Endodermal cell (in vitro differentiated cells): ENCODE data around the gene ZNF622. TPM values are rescaled to one million over a fixed set of nuclear protein-coding genes. Genes with fewer than 3 reads are reported as not detected.

Experiments used
- DNase-seq: peaks from one replicate; pipeline ENCODE4 v3.0.0-alpha.2; 2017
- H3K27ac ChIP-seq: 2 replicates; pipeline ENCODE4 v1.5.1; 2013; ENCODE audit warnings: mild to moderate bottlenecking, low read depth, low read length, moderate library complexity
- H3K27me3 ChIP-seq: 2 replicates; pipeline ENCODE4 v1.6.1; 2013; ENCODE audit warnings: mild to moderate bottlenecking, low read length, moderate library complexity; ENCODE audit not compliant: insufficient read depth, control insufficient read depth, poor library complexity, severe bottlenecking
- H3K36me3 ChIP-seq: 2 replicates; pipeline ENCODE4 v1.7.0; 2013; ENCODE audit warnings: mild to moderate bottlenecking, low read length, moderate library complexity; ENCODE audit not compliant: control insufficient read depth, insufficient read depth
- H3K4me1 ChIP-seq: one replicate; pipeline ENCODE4 v1.7.0; 2013; ENCODE audit warnings: low read length; ENCODE audit not compliant: control insufficient read depth, insufficient read depth
- H3K4me3 ChIP-seq: 2 replicates; pipeline ENCODE4 v1.5.1; 2013; ENCODE audit warnings: mild to moderate bottlenecking, low read length, moderate library complexity
- H3K9ac ChIP-seq: 2 replicates; pipeline ENCODE4 v1.6.1; 2013; ENCODE audit warnings: mild to moderate bottlenecking, low read length, moderate library complexity; ENCODE audit not compliant: poor library complexity, severe bottlenecking; ENCODE audit errors: extremely low read depth
- H3K9me3 ChIP-seq: 2 replicates; pipeline ENCODE4 v1.6.1; 2013; ENCODE audit warnings: mild to moderate bottlenecking, low read length, moderate library complexity; ENCODE audit not compliant: control insufficient read depth
- H3K27ac Mint-ChIP-seq: 2 replicates; pipeline ENCODE4 v1.8.0; 2020; ENCODE audit warnings: mixed read lengths
- H3K27me3 Mint-ChIP-seq: 2 replicates; pipeline ENCODE4 v1.8.0; 2021; ENCODE audit warnings: mild to moderate bottlenecking, mixed read lengths; ENCODE audit not compliant: insufficient read depth
- H3K36me3 Mint-ChIP-seq: 2 replicates; pipeline ENCODE4 v1.8.0; 2020; ENCODE audit warnings: low read depth, mixed read lengths
- H3K4me1 Mint-ChIP-seq: 2 replicates; pipeline ENCODE4 v1.8.0; 2020; ENCODE audit warnings: mixed read lengths
- H3K4me3 Mint-ChIP-seq: 2 replicates; pipeline ENCODE4 v1.8.0; 2020; ENCODE audit warnings: mild to moderate bottlenecking, moderate library complexity, mixed read lengths
- H3K9me3 Mint-ChIP-seq: 2 replicates; pipeline ENCODE4 v1.8.0; 2020; ENCODE audit warnings: mild to moderate bottlenecking, mixed read lengths
- WGBS, 2 experiments: methylation state at CpG; one replicate each; pipeline versions ENCODE4 v1.1.5 to v1.1.7; 2013; ENCODE audit warnings: missing lambda C conversion rate in 2 of 2, mixed read lengths in 1 of 2; ENCODE audit not compliant: insufficient coverage in 1 of 2, insufficient read length in 1 of 2; 5-methylcytosine and 5-hydroxymethylcytosine counted together
- total RNA-seq, 2 donors: library from RNA; stranded (reverse); fragmentation: NEBNext Ultra II Directional in 1 of 2; extraction: Animal tissue kit (Norgen Biotek cat#: 25700) in 1 of 2; gene quantifications; 2 replicates in 1 of 2; 3 replicates in 1 of 2; pipeline ENCODE4 v1.2.1, GENCODE V29; 2021
- TF ChIP-seq, protein P1 (sequence below): fragments of 200-600 bp; sonication (generic); conservative IDR thresholded peaks from 2 replicates; pipeline ENCODE4 v1.5.0; 2021; ENCODE audit warnings: antibody characterized with exemption, mild to moderate bottlenecking

Gene ZNF622
- total RNA-seq, 2 donors from 2014 or later = 27.3 to 28.6 TPM

GRCh38 chr5:16459451-16459850 lies 6.1 kb downstream of the ZNF622 start:
- no peaks in the 10 kb centered on the region for H3K27me3 ChIP-seq
- peaks cover 92% of the 10 kb centered on the region for H3K36me3 ChIP-seq
- no peak for DNase-seq
- no peaks in the 10 kb centered on the region for H3K27me3 Mint-ChIP-seq
- H3K27ac Mint-ChIP-seq = no peak overlapping the region
- peaks cover 51% of the 10 kb centered on the region for H3K36me3 Mint-ChIP-seq
- H3K9ac ChIP-seq = no peak overlapping the region
- H3K4me1 Mint-ChIP-seq = peaks cover 19% of the 10 kb centered on the region
- H3K9me3 Mint-ChIP-seq = no peaks in the 10 kb centered on the region
- H3K4me1 ChIP-seq = no peaks in the 10 kb centered on the region
- TF ChIP-seq, protein P1, sequence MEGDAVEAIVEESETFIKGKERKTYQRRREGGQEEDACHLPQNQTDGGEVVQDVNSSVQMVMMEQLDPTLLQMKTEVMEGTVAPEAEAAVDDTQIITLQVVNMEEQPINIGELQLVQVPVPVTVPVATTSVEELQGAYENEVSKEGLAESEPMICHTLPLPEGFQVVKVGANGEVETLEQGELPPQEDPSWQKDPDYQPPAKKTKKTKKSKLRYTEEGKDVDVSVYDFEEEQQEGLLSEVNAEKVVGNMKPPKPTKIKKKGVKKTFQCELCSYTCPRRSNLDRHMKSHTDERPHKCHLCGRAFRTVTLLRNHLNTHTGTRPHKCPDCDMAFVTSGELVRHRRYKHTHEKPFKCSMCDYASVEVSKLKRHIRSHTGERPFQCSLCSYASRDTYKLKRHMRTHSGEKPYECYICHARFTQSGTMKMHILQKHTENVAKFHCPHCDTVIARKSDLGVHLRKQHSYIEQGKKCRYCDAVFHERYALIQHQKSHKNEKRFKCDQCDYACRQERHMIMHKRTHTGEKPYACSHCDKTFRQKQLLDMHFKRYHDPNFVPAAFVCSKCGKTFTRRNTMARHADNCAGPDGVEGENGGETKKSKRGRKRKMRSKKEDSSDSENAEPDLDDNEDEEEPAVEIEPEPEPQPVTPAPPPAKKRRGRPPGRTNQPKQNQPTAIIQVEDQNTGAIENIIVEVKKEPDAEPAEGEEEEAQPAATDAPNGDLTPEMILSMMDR = no peak
- no peak overlapping the region for H3K4me3 ChIP-seq
- H3K4me3 Mint-ChIP-seq = no peak overlapping the region
- H3K9me3 ChIP-seq = no peaks in the 10 kb centered on the region
- no peak overlapping the region for H3K27ac ChIP-seq

DNA sequence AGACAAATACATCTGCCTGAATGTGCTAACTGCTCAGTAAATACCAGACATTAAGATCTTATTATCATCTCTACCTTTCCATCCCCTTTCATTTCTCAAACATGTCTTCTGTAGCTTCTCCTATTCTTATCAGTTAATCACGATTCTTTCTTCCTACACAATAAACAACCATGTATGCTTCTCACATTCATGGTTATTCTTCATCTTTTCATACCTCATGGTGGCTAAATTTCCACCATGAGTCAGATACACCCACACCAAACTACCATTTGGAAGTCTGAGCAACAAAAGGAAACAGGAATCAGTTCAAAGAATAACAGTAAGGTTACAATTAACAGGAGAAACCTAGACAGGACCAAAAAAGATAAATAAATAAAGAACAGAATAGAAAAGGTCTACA lies 7.7 kb downstream of the ZNF622 start:
- no peak for DNase-seq
- Histone ChIP-seq H3K9ac (no peak overlapping the region), H3K9me3 (no peaks in the 10 kb centered on the region), H3K36me3 (peaks cover 95% of the 10 kb centered on the region), H3K4me3 (no peak overlapping the region), H3K27me3 (no peaks in the 10 kb centered on the region), H3K4me1 (no peaks in the 10 kb centered on the region), H3K27ac (no peak overlapping the region)
- H3K27ac Mint-ChIP-seq = no peak overlapping the region
- no peaks in the 10 kb centered on the region for H3K27me3 Mint-ChIP-seq
- H3K4me3 Mint-ChIP-seq = no peak overlapping the region
- H3K9me3 Mint-ChIP-seq = no peaks in the 10 kb centered on the region
- peaks cover 50% of the 10 kb centered on the region for H3K36me3 Mint-ChIP-seq
- 90 to 92% methylated on average over 1 of the region's 1 CpG for WGBS, 2 experiments
- peaks cover 9% of the 10 kb centered on the region for H3K4me1 Mint-ChIP-seq
- TF ChIP-seq, protein P1 = no peak

DNA sequence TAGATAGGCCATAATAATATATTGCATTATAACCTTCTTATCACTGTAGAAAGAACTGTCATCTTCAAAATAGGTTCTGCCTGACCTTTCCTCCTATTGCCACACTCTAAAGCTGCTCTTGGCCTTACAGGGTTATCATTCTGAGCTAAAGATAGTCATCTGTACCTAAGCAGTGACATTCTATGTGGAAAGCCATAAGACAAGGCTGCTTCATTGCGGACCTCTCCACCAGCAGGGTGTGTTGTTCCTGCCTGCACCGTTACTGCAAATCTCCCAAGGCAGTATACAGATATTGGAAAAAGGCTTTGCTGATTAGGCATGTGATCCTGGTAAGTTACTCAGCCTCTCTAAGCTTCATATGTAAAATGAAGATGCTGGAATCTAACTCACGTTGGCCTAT lies 8.1 kb downstream of the ZNF622 start:
- H3K4me1 Mint-ChIP-seq = peaks cover 9% of the 10 kb centered on the region
- Histone ChIP-seq H3K9ac (no peak overlapping the region), H3K4me3 (no peak overlapping the region), H3K36me3 (peaks cover 95% of the 10 kb centered on the region), H3K4me1 (no peaks in the 10 kb centered on the region), H3K27me3 (no peaks in the 10 kb centered on the region), H3K27ac (no peak overlapping the region), H3K9me3 (no peaks in the 10 kb centered on the region)
- no peak overlapping the region for H3K4me3 Mint-ChIP-seq
- no peak overlapping the region for H3K27ac Mint-ChIP-seq
- no peaks in the 10 kb centered on the region for H3K27me3 Mint-ChIP-seq
- TF ChIP-seq, protein P1 = peak; percentile 52
- H3K36me3 Mint-ChIP-seq = peaks cover 49% of the 10 kb centered on the region
- no peak for DNase-seq
- 87 to 94% methylated on average over 3 of the region's 3 CpGs for WGBS, 2 experiments
- H3K9me3 Mint-ChIP-seq = no peaks in the 10 kb centered on the region
